GM19438 (cell line): ENCODE measurements around the gene TRIP4.

Experiments
- ATAC-seq: cut with Tn5 transposase; IDR thresholded peaks from one replicate; pipeline ENCODE4 v1.9.1; 2021; ENCODE audit warnings: low read depth; ENCODE audit not compliant: unreplicated experiment

TRIP4 gene

GRCh38 chr15:64443747-64444621 is 56.3 kb downstream of the TRIP4 start:
- ATAC-seq = no peak

- ATAC-seq = no peak
Measured at GRCh38 chr15:64444836-64445235, 57.2 kb downstream of the TRIP4 start.

- no peak for ATAC-seq
Measured at GRCh38 chr15:64447536-64448315, 60.1 kb downstream of the TRIP4 start.

GRCh38 chr15:64452988-64453688 is 65.5 kb downstream of the TRIP4 start:
- ATAC-seq = no peak

- no peak for ATAC-seq
Measured at GRCh38 chr15:64453689-64454037, 66.0 kb downstream of the TRIP4 start.

GRCh38 chr15:64454282-64454681 is 66.6 kb downstream of the TRIP4 start:
- no peak for ATAC-seq

GRCh38 chr15:64455961-64456371 is 68.3 kb downstream of the TRIP4 start:
- no peak for ATAC-seq

- no peak for ATAC-seq
Measured at GRCh38 chr15:64456634-64457108, 69.0 kb downstream of the TRIP4 start.

GRCh38 chr15:64459066-64459781 is 71.6 kb downstream of the TRIP4 start:
- no peak for ATAC-seq

GRCh38 chr15:64460206-64460723 is 72.6 kb downstream of the TRIP4 start, which contains the start of gene ZNF609:
ZNF609 (plus strand) TSS chr15:64460578; CDS start chr15:64499420, 38,842 bp downstream.
- ATAC-seq = peak; percentile 39

GRCh38 chr15:64460724-64461720 is 73.4 kb downstream of the TRIP4 start:
- ATAC-seq = no peak

- no peak for ATAC-seq
Measured at GRCh38 chr15:64461721-64462162, 74.1 kb downstream of the TRIP4 start.

GRCh38 chr15:64462492-64462891 is 74.9 kb downstream of the TRIP4 start:
- no peak for ATAC-seq

GRCh38 chr15:64464276-64465005 is 76.8 kb downstream of the TRIP4 start:
- ATAC-seq = no peak

GRCh38 chr15:64466408-64467141 is 78.9 kb downstream of the TRIP4 start:
- ATAC-seq = no peak

- ATAC-seq = no peak
Measured at GRCh38 chr15:64472161-64472560, 84.5 kb downstream of the TRIP4 start.

- no peak for ATAC-seq
Measured at GRCh38 chr15:64474846-64475245, 87.2 kb downstream of the TRIP4 start.
